ENCODE results near the gene MLX.

MLX gene

GRCh38 chr17:42566883-42567573 lies at the start of gene MLX:
Gene MLX, plus strand, starts transcription at chr17:42567100. Its CDS starts 25 bp downstream, at chr17:42567125.
- DNase-seq: peak; percentile 77 to 95

GRCh38 chr17:42517516-42517915 lies 49.4 kb upstream of the MLX start:
- peak; percentile 23 to 68 for DNase-seq

GRCh38 chr17:42518046-42518754 lies 48.7 kb upstream of the MLX start:
- DNase-seq: no peak

- no peak for DNase-seq
These were observed 48.0 kb upstream of the MLX start for GRCh38 chr17:42518755-42519545.

- DNase-seq: no peak
These were observed 47.1 kb upstream of the MLX start for GRCh38 chr17:42519546-42520491.

- no peak for DNase-seq
These were observed 46.4 kb upstream of the MLX start for GRCh38 chr17:42520540-42520951.

GRCh38 chr17:42521036-42521435 lies 45.9 kb upstream of the MLX start:
- DNase-seq: no peak

- DNase-seq: no peak
These were observed 45.1 kb upstream of the MLX start for GRCh38 chr17:42521666-42522262.

- no peak for DNase-seq
These were observed 44.6 kb upstream of the MLX start for GRCh38 chr17:42522263-42522790.

- no peak for DNase-seq
These were observed 44.1 kb upstream of the MLX start for GRCh38 chr17:42522798-42523278.

GRCh38 chr17:42525221-42525620 lies 41.7 kb upstream of the MLX start:
- no peak for DNase-seq

- no peak for DNase-seq
These were observed 40.9 kb upstream of the MLX start for GRCh38 chr17:42526031-42526444.

- DNase-seq: no peak
These were observed 39.0 kb upstream of the MLX start for GRCh38 chr17:42527932-42528331.

GRCh38 chr17:42529061-42529460 lies 37.8 kb upstream of the MLX start:
- no peak for DNase-seq

GRCh38 chr17:42530952-42531454 lies 35.9 kb upstream of the MLX start:
- no peak for DNase-seq

- peak in 1 of 2 experiments; percentile 79 for DNase-seq
These were observed 35.2 kb upstream of the MLX start for GRCh38 chr17:42531455-42532354.

- DNase-seq: peak in 1 of 2 experiments; percentile 66
These were observed 31.5 kb upstream of the MLX start for GRCh38 chr17:42535155-42536047.

GRCh38 chr17:42536048-42536371 lies 30.9 kb upstream of the MLX start, which contains the start of gene NAGLU:
Gene NAGLU, plus strand, starts transcription at chr17:42536241. Its CDS starts 32 bp downstream, at chr17:42536273.
- DNase-seq: peak; percentile 66 to 96
